Kidney (tissue), 14 donors: ENCODE measurements around the gene ZNF831. TPM values are rescaled to one million over a fixed set of nuclear protein-coding genes. Genes with fewer than 3 reads are reported as not detected.
A peak's percentile ranks its signal among the peaks of the same experiment; 100 is the strongest.

Source experiments
- DNase-seq, 5 donors: peaks; one replicate each; pipeline ENCODE4 v3.0.0-alpha.2; 2013 to 2020
- FAIRE-seq: peaks from 2 replicates; lab custom pipeline; 2012; peaks lifted over from hg19 to GRCh38; lab: Jason Lieb, UNC
- H3K27ac ChIP-seq, 2 donors: one replicate each; pipeline ENCODE4 v1.7.0; 2013; ENCODE audit warnings: low read depth in 2 of 2, low read length in 2 of 2, inconsistent platforms in 1 of 2
- H3K27me3 ChIP-seq: one replicate; pipeline ENCODE4 v1.7.1; 2013; ENCODE audit warnings: low read length, inconsistent platforms; ENCODE audit not compliant: control insufficient read depth, insufficient read depth
- H3K36me3 ChIP-seq, 3 donors: one replicate each; pipeline versions ENCODE4 v1.7.0 to v1.7.1; 2013; ENCODE audit warnings: low read length in 3 of 3, control low read depth in 1 of 3, inconsistent platforms in 1 of 3; ENCODE audit not compliant: insufficient read depth in 3 of 3, control insufficient read depth in 2 of 3
- H3K4me1 ChIP-seq, 3 donors: one replicate each; pipeline versions ENCODE4 v1.7.0 to v1.7.1; 2013; ENCODE audit warnings: low read length in 3 of 3, inconsistent platforms in 1 of 3, low read depth in 1 of 3; ENCODE audit not compliant: control insufficient read depth in 2 of 3, insufficient read depth in 2 of 3
- H3K4me3 ChIP-seq, 3 donors: one replicate each; pipeline versions ENCODE4 v1.7.0 to v1.8.1; 2013; ENCODE audit warnings: low read length in 3 of 3, control low read depth in 1 of 3, inconsistent platforms in 1 of 3
- H3K9ac ChIP-seq, 3 donors: one replicate each; pipeline versions ENCODE4 v1.7.0 to v1.7.1; 2013; ENCODE audit warnings: low read length in 3 of 3, control low read depth in 1 of 3, inconsistent platforms in 1 of 3
- H3K9me3 ChIP-seq, 3 donors: one replicate each; pipeline versions ENCODE4 v1.7.0 to v1.7.1; 2013; ENCODE audit warnings: low read length in 3 of 3, control low read depth in 1 of 3, inconsistent platforms in 1 of 3; ENCODE audit not compliant: control insufficient read depth in 2 of 3, insufficient read depth in 1 of 3
- CTCF ChIP-seq: IDR thresholded peaks from 3 replicates; pipeline ENCODE4 v1.5.1; 2012; ENCODE audit warnings: mild to moderate bottlenecking, moderate library complexity, borderline replicate concordance; ENCODE audit not compliant: insufficient read depth; ENCODE audit errors: extremely low read depth
- intact Hi-C: fragments of 100-400 bp; cut with DNase I; formaldehyde crosslinking; loops from one replicate; pipeline ENCODE4 v1.11.1; 2022
- polyA plus RNA-seq: library from polyadenylated mRNA; stranded (reverse); fragments of 350-450 nt; fragmentation: Illumina TruSeq; extraction: RNeasy Lipid Tissue Mini Kit (QIAGEN cat#74804); gene quantifications from one replicate; pipeline ENCODE4 v1.2.3, GENCODE V29; 2014; ENCODE audit warnings: low read depth, low replicate concordance; ENCODE audit not compliant: insufficient read depth
- total RNA-seq: library from RNA; stranded (reverse); fragmentation: NEBNext Ultra II Directional; extraction: Animal tissue kit (Norgen Biotek cat#: 25700); gene quantifications from one replicate; pipeline ENCODE4 v1.2.1, GENCODE V29; 2021
- donor health status: control.
- donor health status: control.
- donor health status: control.
- donor health status: control.
- donor health status: control.
- donor health status: DM: yes; HTN: yes; CAD: no.
- donor health status: Normal renal cell carcinoma (clear cell type).

The ZNF831 gene
- total and polyA plus RNA-seq, 2 donors from 2014 or later = 0.04 to 1.9 TPM

- no peaks in the 10 kb centered on the region for H3K36me3 ChIP-seq
- no peak overlapping the region for H3K27ac ChIP-seq
- FAIRE-seq = no peak
- intact Hi-C loops = no loop called here
- no peaks in the 10 kb centered on the region for H3K4me1 ChIP-seq
- DNase-seq = no peak
- no peaks in the 10 kb centered on the region for H3K9me3 ChIP-seq
- H3K27me3 ChIP-seq = no peaks in the 10 kb centered on the region
- no peak overlapping the region for H3K4me3 ChIP-seq
- TF ChIP-seq CTCF = no peak
- H3K9ac ChIP-seq = no peak overlapping the region
Observed at GRCh38 chr20:59159493-59160376, 3.9 kb upstream of the ZNF831 start.

GRCh38 chr20:59160389-59161115, 3.1 kb upstream of the ZNF831 start:
- H3K4me3 ChIP-seq = no peak overlapping the region

GRCh38 chr20:59161721-59162120, 1.9 kb upstream of the ZNF831 start:
- no peak for DNase-seq
- H3K4me1 ChIP-seq = no peaks in the 10 kb centered on the region
- H3K9me3 ChIP-seq = no peaks in the 10 kb centered on the region
- no peak overlapping the region for H3K4me3 ChIP-seq
- no peak for FAIRE-seq
- H3K36me3 ChIP-seq = no peaks in the 10 kb centered on the region
- TF ChIP-seq CTCF = no peak
- intact Hi-C loops = no loop called here
- H3K27ac ChIP-seq = no peak overlapping the region
- no peak overlapping the region for H3K9ac ChIP-seq
- H3K27me3 ChIP-seq = no peaks in the 10 kb centered on the region

More at GRCh38 chr20:59160389-59161115, 3.1 kb upstream of the ZNF831 start:
- TF ChIP-seq CTCF = no peak
- Histone ChIP-seq H3K27ac (no peak overlapping the region), H3K36me3 (no peaks in the 10 kb centered on the region), H3K9me3 (no peaks in the 10 kb centered on the region), H3K9ac (no peak overlapping the region), H3K4me1 (no peaks in the 10 kb centered on the region), H3K27me3 (no peaks in the 10 kb centered on the region)
- DNase-seq (peak in 1 of 5 donors; percentile 62), FAIRE-seq (no peak)
- intact Hi-C loops = no loop called here
